GM13976 (cell line): ENCODE data around the gene MAP7D1.
A peak's percentile ranks its signal among the peaks of the same experiment; 100 is the strongest.

ENCODE experiments used
- DNase-seq: peaks from one replicate; pipeline ENCODE4 v3.0.0; 2012; ENCODE audit warnings: low spot score
- in situ Hi-C: fragments of 300-500 bp; cut with MboI; formaldehyde crosslinking; loops from one replicate; pipeline ENCODE4 v1.12.0; 2022; ENCODE audit warnings: low sequenced_read_pairs, mixed read lengths, inconsistent platforms; ENCODE audit not compliant: unreplicated experiment
- TF ChIP-seq, protein P1 (sequence below): IDR thresholded peaks from 2 replicates; pipeline ENCODE4 v1.5.1; 2012; ENCODE audit warnings: borderline replicate concordance, mild to moderate bottlenecking; ENCODE audit not compliant: insufficient read depth; ENCODE audit errors: extremely low read depth, missing control alignments, control extremely low read depth

Gene MAP7D1

GRCh38 chr1:36134031-36134430 lies 21.9 kb upstream of the MAP7D1 start:
- TF ChIP-seq, protein P1, sequence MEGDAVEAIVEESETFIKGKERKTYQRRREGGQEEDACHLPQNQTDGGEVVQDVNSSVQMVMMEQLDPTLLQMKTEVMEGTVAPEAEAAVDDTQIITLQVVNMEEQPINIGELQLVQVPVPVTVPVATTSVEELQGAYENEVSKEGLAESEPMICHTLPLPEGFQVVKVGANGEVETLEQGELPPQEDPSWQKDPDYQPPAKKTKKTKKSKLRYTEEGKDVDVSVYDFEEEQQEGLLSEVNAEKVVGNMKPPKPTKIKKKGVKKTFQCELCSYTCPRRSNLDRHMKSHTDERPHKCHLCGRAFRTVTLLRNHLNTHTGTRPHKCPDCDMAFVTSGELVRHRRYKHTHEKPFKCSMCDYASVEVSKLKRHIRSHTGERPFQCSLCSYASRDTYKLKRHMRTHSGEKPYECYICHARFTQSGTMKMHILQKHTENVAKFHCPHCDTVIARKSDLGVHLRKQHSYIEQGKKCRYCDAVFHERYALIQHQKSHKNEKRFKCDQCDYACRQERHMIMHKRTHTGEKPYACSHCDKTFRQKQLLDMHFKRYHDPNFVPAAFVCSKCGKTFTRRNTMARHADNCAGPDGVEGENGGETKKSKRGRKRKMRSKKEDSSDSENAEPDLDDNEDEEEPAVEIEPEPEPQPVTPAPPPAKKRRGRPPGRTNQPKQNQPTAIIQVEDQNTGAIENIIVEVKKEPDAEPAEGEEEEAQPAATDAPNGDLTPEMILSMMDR: no peak
- in situ Hi-C loops: no loop called here
- no peak for DNase-seq

GRCh38 chr1:36134505-36135329 lies 21.2 kb upstream of the MAP7D1 start:
- in situ Hi-C loops: no loop called here
- peak; percentile 81 for DNase-seq
- TF ChIP-seq, protein P1: peak; percentile 52

- TF ChIP-seq, protein P1: no peak
- in situ Hi-C loops: no loop called here
- no peak for DNase-seq
Observed at GRCh38 chr1:36135330-36135667, 20.7 kb upstream of the MAP7D1 start.

DNA sequence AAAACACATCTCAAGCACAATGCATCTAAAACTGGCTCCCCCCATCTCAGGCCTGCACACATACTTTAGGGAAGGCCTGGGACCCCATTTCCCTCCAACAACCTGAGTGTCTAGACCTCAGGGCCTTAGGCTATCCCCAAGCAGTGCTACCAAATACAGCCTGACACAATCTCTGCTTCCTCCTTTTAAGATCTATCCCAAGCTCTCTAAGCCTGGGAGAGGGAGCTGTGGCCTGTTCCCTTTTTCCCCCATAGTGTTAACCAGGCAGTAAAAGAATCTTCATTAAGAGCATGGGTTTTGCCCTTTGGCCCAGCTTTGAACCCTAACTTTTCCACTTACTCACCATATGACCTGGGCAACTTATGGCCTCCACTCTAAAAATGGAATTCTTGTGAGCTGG lies 20.2 kb upstream of the MAP7D1 start:
- in situ Hi-C loops: no loop called here
- TF ChIP-seq, protein P1: no peak
- no peak for DNase-seq

DNA sequence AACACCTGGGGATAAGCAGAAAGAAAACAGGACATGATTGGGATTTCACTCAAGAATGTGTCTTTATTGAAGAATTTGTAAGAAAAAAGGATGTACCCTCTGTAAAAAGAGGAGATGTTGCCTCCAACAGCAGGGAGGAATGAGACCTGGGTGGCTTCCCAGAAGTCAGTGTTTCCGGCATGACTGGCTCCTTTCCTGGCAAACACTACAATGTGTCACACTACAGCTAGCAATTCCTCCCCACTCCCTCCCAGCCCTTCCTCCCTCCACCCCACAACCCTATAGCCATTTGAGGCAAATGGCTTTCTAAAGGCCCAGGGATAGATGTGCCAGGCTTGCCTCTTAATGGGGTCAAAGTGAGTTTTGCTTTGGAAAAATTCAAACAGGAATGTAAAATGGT lies 19.4 kb upstream of the MAP7D1 start:
- TF ChIP-seq, protein P1: no peak
- no peak for DNase-seq
- in situ Hi-C loops: no loop called here

DNA sequence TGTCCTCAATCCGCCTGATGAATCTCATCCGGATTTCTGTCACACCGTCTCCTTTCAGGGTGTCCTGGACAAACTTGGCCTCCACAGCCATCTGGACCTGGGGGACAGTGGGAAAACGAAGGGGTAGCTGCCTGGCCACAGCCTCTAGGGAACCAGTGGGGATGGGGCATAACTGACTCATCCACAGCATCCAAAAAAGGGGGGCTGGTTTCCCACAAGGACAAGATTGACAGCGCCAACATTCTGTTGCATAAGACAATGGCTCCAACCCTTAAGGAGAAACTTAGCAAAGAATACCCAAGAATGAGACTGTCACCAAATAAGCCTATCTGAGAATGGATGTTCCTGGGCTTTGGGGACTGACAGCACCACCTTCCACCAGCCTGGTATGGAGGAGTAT lies 18.7 kb upstream of the MAP7D1 start:
- no peak for DNase-seq
- TF ChIP-seq, protein P1: no peak
- in situ Hi-C loops: no loop called here
